K562 (cell line): ENCODE measurements around the gene TRPC4AP. TPM values are rescaled to one million over a fixed set of nuclear protein-coding genes. Genes with fewer than 3 reads are reported as not detected.

Experiments
- ATAC-seq: fragments of 200-7000 bp; cut with Tn5 transposase; 3 replicates; pipeline ENCODE4 v1.9.1; 2020; ENCODE audit warnings: moderate library complexity
- BruUV-seq: library from RNA; stranded (reverse); fragments of 400-500 nt; replicated peaks from 2 replicates; lab custom pipeline; 2021; lab: Mats Ljungman, UMichigan
- CTCF ChIA-PET: fragments of 300-600 bp; formaldehyde crosslinking; extraction: SDS; loops from one replicate; lab custom pipeline; 2021; ENCODE audit warnings: low intra/inter-chr PET ratio; lab: Yijun Ruan, JAX
- POLR2A ChIA-PET: fragments of 300-600, 350-650 bp; sonication (Branson Sonifier 250); formaldehyde crosslinking; extraction: SDS; loops from one replicate; lab custom pipeline; 2021; ENCODE audit warnings: antibody characterized with exemption, inconsistent platforms; lab: Yijun Ruan, JAX
- DNase-seq, 4 experiments: peaks; one replicate each; pipeline versions ENCODE4 v3.0.0 to v3.0.0-alpha.2; 2011 to 2018; ENCODE audit warnings: low spot score in 3 of 4, mixed read lengths in 3 of 4; ENCODE audit errors: extremely low read depth in 1 of 4
- FAIRE-seq: peaks from 2 replicates; lab custom pipeline; 2011; peaks lifted over from hg19 to GRCh38; lab: Jason Lieb, UNC
- H2AFZ ChIP-seq: 2 replicates; pipeline ENCODE4 v1.6.0; 2011; ENCODE audit warnings: low read depth, low read length, control low read depth, inconsistent platforms
- H3K27ac ChIP-seq: fragments of 200-600 bp; 3 replicates; pipeline ENCODE4 v1.8.0; 2011; ENCODE audit warnings: low read depth, mild to moderate bottlenecking, control low read depth, inconsistent platforms, low read length, moderate library complexity, mixed read lengths; ENCODE audit errors: extremely low read depth
- H3K27me3 ChIP-seq, 2 experiments: fragments of 300-600 bp in 1 of 2; 2 replicates in 1 of 2; 3 replicates in 1 of 2; pipeline versions ENCODE4 v1.6.0 to v1.8.0; 2011; ENCODE audit warnings: inconsistent platforms in 2 of 2, low read length in 2 of 2, mild to moderate bottlenecking in 1 of 2, mixed read lengths in 1 of 2, moderate library complexity in 1 of 2; ENCODE audit not compliant: control insufficient read depth in 2 of 2, insufficient read depth in 2 of 2
- H3K36me3 ChIP-seq: fragments of 300-600 bp; 3 replicates; pipeline ENCODE4 v1.8.0; 2011; ENCODE audit warnings: mild to moderate bottlenecking, low read length, inconsistent platforms; ENCODE audit not compliant: control insufficient read depth, insufficient read depth
- H3K4me1 ChIP-seq, 2 experiments: fragments of 200-600 bp in 1 of 2; replicated peaks in 1 of 2; 2 replicates in 1 of 2; 3 replicates in 1 of 2; pipeline versions ENCODE4 v1.5.1 to v1.8.0; 2011; ENCODE audit warnings: inconsistent platforms in 2 of 2, low read length in 2 of 2, mild to moderate bottlenecking in 1 of 2, mixed read lengths in 1 of 2, moderate library complexity in 1 of 2; ENCODE audit not compliant: control insufficient read depth in 2 of 2, insufficient read depth in 2 of 2
- H3K4me2 ChIP-seq: 2 replicates; pipeline ENCODE4 v1.6.1; 2011; ENCODE audit warnings: low read length, control low read depth, inconsistent platforms, mixed read lengths; ENCODE audit not compliant: insufficient read depth
- H3K4me3 ChIP-seq: fragments of 200-600 bp; sonication (generic), shearing (Covaris generic); 2 replicates; pipeline ENCODE4 v1.5.1; 2016; ENCODE audit warnings: control low read depth, inconsistent platforms
- H3K79me2 ChIP-seq: fragments of 200-600 bp; 3 replicates; pipeline ENCODE4 v1.8.0; 2011; ENCODE audit warnings: low read length, inconsistent platforms; ENCODE audit not compliant: control insufficient read depth, insufficient read depth
- H3K9ac ChIP-seq, 2 experiments: 2 replicates each; pipeline versions ENCODE4 v1.6.0 to v1.6.1; 2011; ENCODE audit warnings: low read depth in 2 of 2, low read length in 2 of 2, control low read depth in 1 of 2, inconsistent platforms in 1 of 2, mild to moderate bottlenecking in 1 of 2, mixed read lengths in 1 of 2; ENCODE audit not compliant: insufficient read depth in 1 of 2
- H3K9me1 ChIP-seq: one replicate; pipeline ENCODE4 v1.6.0; 2011; ENCODE audit warnings: inconsistent platforms, mild to moderate bottlenecking, low read length, moderate library complexity; ENCODE audit not compliant: control insufficient read depth, insufficient read depth
- H3K9me3 ChIP-seq: replicated peaks from 2 replicates; pipeline ENCODE4 v1.5.1; 2011; ENCODE audit warnings: low read depth, low read length, inconsistent platforms; ENCODE audit not compliant: control insufficient read depth, insufficient read depth
- H4K20me1 ChIP-seq: replicated peaks from 2 replicates; pipeline ENCODE4 v1.6.1; 2011; ENCODE audit warnings: low read length, inconsistent platforms, mixed read lengths; ENCODE audit not compliant: control insufficient read depth, insufficient read depth
- THRA ChIP-seq: fragments of 450-650 bp; IDR thresholded peaks from 2 replicates; pipeline ENCODE4 v1.6.1; 2017; ENCODE audit warnings: mild to moderate bottlenecking, moderate library complexity
- ZNF316 ChIP-seq: fragments of 450-650 bp; IDR thresholded peaks from 2 replicates; pipeline ENCODE4 v1.6.1; 2016
- ZNF436 ChIP-seq: fragments of 250-450, 450-650 bp; sonication (Bioruptor Pico); formaldehyde crosslinking; IDR thresholded peaks from 2 replicates; pipeline ENCODE4 v1.7.0; 2020; ENCODE audit warnings: mild to moderate bottlenecking
- ZNF507 ChIP-seq: conservative IDR thresholded peaks from 2 replicates; pipeline ENCODE4 v1.6.1; 2017; ENCODE audit warnings: missing genetic modification characterization, missing compliant biosample characterization
- WGBS: fragments of 100-300 bp; shearing (Covaris generic); methylation state at CpG from one replicate; pipeline ENCODE4 v1.1.6; 2016; ENCODE audit warnings: low coverage, mixed read lengths; ENCODE audit not compliant: insufficient coverage; ENCODE audit errors: missing lambda C conversion rate; 5-methylcytosine and 5-hydroxymethylcytosine counted together
- in situ Hi-C: fragments of 300-500 bp; cut with MboI; formaldehyde crosslinking; loops from 4 replicates; pipeline ENCODE4 v1.15.0; 2018; ENCODE audit warnings: inconsistent platforms, mixed read lengths
- intact Hi-C: fragments of 100-400 bp; cut with micrococcal nuclease; formaldehyde crosslinking; loops from 2 replicates; pipeline ENCODE4 v1.14.2; 2022
- polyA plus RNA-seq, 8 experiments: library from polyadenylated mRNA; depleted of rRNA in 4 of 8; stranded (reverse) in 5 of 8; unstranded in 3 of 8; fragments of >200 nt; fragmentation: Nextera tagmentation in 2 of 8; fragmentation: Illumina TruSeq in 1 of 8; extraction: Ambion mirVana in 2 of 8; extraction: Trizol in 1 of 8; gene quantifications; 2 replicates each; pipeline versions ENCODE4 v1.2.1 to v1.2.3, GENCODE V29; 2011 to 2014; ENCODE audit warnings: inconsistent platforms in 1 of 8, missing spikeins in 1 of 8
- total RNA-seq, 7 experiments: library from RNA; depleted of rRNA in 6 of 7; stranded (reverse); fragments of >200 nt in 6 of 7; fragmentation: Illumina TruSeq in 2 of 7; extraction: Trizol in 2 of 7; gene quantifications; 2 replicates each; pipeline versions ENCODE4 v1.2.1 to v1.2.3, GENCODE V29; 2011 to 2021; ENCODE audit warnings: low replicate concordance in 1 of 7

The TRPC4AP gene
- total and polyA plus RNA-seq, 9 of the 15 experiments (the other 6 are each of a cell fraction or from before 2014, with no cell fraction given) = 2.3 to 70.3 (median 33.3) TPM

GRCh38 chr20:35125753-35126152 lies 33.1 kb upstream of the TRPC4AP start:
- Histone ChIP-seq H3K27me3 (no peaks in the 10 kb centered on the region), H3K9me1 (no peaks in the 10 kb centered on the region)
- intact Hi-C loops = no loop called here
- no peak for TF ChIP-seq THRA
- TF ChIP-seq ZNF507 = no peak
- TF ChIP-seq, all 486 proteins: peak for 0
- no peak for DNase-seq
- FAIRE-seq = no peak
- ATAC-seq = no peak
- no peak overlapping the region; the same call in 2 of the 3 replicates for H3K27ac ChIP-seq
- no peak overlapping the region for H2AFZ ChIP-seq
- no peak overlapping the region for H3K4me3 ChIP-seq
- peaks cover 36% of the 10 kb centered on the region; the same call in 2 of the 3 replicates for H3K36me3 ChIP-seq
- peaks cover 5 to 20% of the 10 kb centered on the region in 2 experiments; a peak in 4 of 5 replicates for H3K4me1 ChIP-seq
- BruUV-seq = no TSS peak
- ChIA-PET POLR2A (interaction anchor here (0.9 to 1.3 kb wide), 2 partner anchors 10 to 13 kb away, joined by 3 to 4 read pairs; no protein-coding TSS in a partner anchor), CTCF (no interaction called here)
- H3K4me2 ChIP-seq = no peak overlapping the region
- H3K9me3 ChIP-seq = no peaks in the 10 kb centered on the region
- 57% methylated on average over 5 of the region's 5 CpGs for WGBS
- H4K20me1 ChIP-seq = no peaks in the 10 kb centered on the region
- no peaks in the 10 kb centered on the region for H3K79me2 ChIP-seq
- in situ Hi-C loops = loop anchor here (25.0 kb wide), 1 partner anchor 312 kb away; the partner anchor contains the start of gene GDF5
- no peak overlapping the region for H3K9ac ChIP-seq

GRCh38 chr20:35122756-35123405 lies 30.3 kb upstream of the TRPC4AP start:
- H3K79me2 ChIP-seq = no peaks in the 10 kb centered on the region
- H4K20me1 ChIP-seq = no peaks in the 10 kb centered on the region
- intact Hi-C loops = no loop called here
- CTCF ChIA-PET = no interaction called here
- H3K4me1 ChIP-seq = peaks cover 18 to 37% of the 10 kb centered on the region in 2 experiments
- no peaks in the 10 kb centered on the region for H3K9me3 ChIP-seq
- in situ Hi-C loops = no loop called here
- H3K4me2 ChIP-seq = no peak overlapping the region
- no peak overlapping the region for H2AFZ ChIP-seq
- H3K27ac ChIP-seq = no peak overlapping the region; the same call in 2 of the 3 replicates
- BruUV-seq = no TSS peak
- POLR2A ChIA-PET = interaction anchor here (0.6 to 1.7 kb wide), 3 partner anchors 11 to 227 kb away, joined by 3 to 6 read pairs (median 3); no protein-coding TSS in a partner anchor
- peak; percentile 29; the same call in 1 of the 2 replicates for TF ChIP-seq ZNF316
- no peak for TF ChIP-seq ZNF436 (CRISPR knock-in tag)
- no peak overlapping the region for H3K4me3 ChIP-seq
- no peaks in the 10 kb centered on the region for H3K27me3 ChIP-seq
- H3K9ac ChIP-seq = no peak overlapping the region
- WGBS = 86% methylated on average over 5 of the region's 5 CpGs
- no peaks in the 10 kb centered on the region for H3K9me1 ChIP-seq
- ATAC-seq (no peak), FAIRE-seq (no peak), DNase-seq (no peak)
- peaks cover 49% of the 10 kb centered on the region; the same call in 2 of the 3 replicates for H3K36me3 ChIP-seq
